CD4-positive, alpha-beta T cell treated with Interleukin-2 at 100 ng/mL for 4 hours (primary cell): ENCODE results near the gene MAP1LC3B2.

ENCODE experiments used
- DNase-seq: peaks from one replicate; pipeline ENCODE4 v3.0.0-alpha.2; 2020; ENCODE audit warnings: low spot score

Gene MAP1LC3B2

GRCh38 chr12:116615141-116615861 lies 56.1 kb downstream of the MAP1LC3B2 start:
- no peak for DNase-seq

- DNase-seq = no peak
Observed at GRCh38 chr12:116616536-116617248, 57.5 kb downstream of the MAP1LC3B2 start.

GRCh38 chr12:116619246-116619645 lies 60.1 kb downstream of the MAP1LC3B2 start:
- DNase-seq = no peak

DNA sequence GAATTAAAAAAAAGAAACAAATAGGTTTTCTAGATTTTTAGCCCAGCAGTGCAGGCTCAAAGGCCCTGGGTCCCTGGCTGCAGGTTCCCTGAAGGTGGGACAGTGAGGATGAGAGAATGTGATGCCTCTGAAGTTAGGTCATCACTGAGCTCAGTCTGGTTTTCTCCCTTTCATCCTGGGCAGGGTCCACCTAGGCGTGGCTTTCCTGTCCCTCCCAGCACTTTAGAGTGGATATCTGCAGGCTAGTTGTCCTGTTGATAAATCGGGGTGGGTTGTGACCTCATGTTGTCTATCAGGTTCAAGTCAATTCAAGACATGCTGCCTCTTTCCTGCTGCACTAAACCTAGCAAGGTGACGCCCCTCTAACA lies 60.9 kb downstream of the MAP1LC3B2 start:
- no peak for DNase-seq

DNA sequence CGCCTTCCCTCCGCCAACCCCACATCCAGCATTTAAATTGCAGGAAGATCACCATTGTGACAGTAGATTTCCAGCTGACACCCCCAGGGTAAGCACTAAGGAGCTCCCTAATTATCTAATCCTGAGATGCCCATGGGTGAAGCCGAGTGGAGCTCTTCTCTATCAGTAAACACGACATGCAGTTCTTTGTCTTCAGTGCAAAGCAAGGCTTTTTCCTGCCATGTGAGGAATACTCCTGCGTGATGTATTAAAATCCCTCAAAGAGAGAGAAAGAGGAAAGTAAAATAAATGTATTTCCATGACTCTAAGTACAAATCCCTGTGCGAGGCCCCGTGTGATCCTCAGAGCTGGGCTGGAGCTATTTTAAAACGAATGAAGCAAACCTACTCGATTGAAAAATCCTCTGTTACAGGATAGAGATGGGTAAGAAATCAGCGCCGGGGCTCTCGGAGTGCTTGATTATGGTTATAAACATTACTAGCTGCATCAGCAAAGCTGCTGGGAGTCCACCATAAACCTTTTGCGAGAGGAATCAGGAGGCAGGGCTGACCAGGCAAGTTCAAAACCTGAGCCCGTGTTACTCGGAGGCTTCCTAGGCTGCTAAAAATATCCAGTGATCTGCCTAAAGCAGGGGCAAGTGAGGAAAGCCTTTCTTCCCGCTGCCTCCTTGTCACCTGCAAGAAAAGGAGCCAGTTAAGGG lies 61.5 kb downstream of the MAP1LC3B2 start:
- no peak for DNase-seq

- no peak for DNase-seq
Observed at GRCh38 chr12:116621194-116621593, 62.0 kb downstream of the MAP1LC3B2 start.

DNA sequence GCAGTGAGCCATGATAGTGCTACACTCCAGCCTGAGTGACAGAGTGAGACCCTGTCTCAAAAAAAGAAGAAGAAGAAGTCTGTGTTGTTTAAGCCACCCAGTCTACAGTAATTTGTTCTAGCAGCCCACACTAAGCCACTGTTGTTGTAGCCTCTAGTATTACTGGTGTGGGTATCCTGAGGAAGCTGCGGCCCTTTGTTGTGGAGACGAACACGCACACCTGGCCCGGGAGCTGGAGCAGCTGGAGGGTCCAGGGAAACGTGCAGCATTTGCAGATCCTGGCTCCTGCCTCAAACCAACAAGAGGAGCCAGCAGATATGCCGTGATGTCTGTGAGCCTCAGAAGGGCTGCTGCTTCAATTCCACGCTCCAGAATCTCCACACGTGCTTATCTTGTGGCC lies 65.3 kb downstream of the MAP1LC3B2 start:
- DNase-seq = no peak

DNA sequence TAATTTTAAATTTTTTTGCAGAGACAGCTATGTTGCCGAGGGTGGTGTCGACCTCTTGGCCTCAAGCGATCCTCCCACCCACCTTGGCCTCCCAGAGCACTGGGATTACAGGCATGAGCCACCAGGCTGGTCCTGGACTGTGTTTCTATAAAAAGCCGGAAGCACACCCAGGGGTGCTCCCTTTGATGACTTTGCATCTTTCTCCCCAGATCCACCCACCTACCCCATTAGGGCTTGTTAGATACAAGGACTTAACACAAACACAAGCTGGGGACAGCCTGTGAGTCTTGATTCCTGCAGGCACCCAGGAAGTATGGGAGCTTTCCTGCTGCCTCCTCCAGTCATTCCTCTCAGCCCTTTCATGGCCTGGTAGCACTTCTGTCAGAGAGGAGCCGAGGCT lies 67.0 kb downstream of the MAP1LC3B2 start:
- no peak for DNase-seq
